ENCODE results near the gene LSP1.

LSP1 gene

GRCh38 chr11:1925373-1926155, 72.7 kb downstream of the LSP1 start:
- no peaks in the 10 kb centered on the region for H3K27me3 Mint-ChIP-seq
- peaks cover 4% of the 10 kb centered on the region for H3K4me1 Mint-ChIP-seq
- H3K4me3 Mint-ChIP-seq, result no peak overlapping the region

GRCh38 chr11:1926156-1927025, 73.5 kb downstream of the LSP1 start:
- Mint-ChIP-seq H3K4me3 (no peak overlapping the region), H3K9me3 (no peaks in the 10 kb centered on the region), H3K4me1 (peaks cover 5% of the 10 kb centered on the region), H3K27ac (no peak overlapping the region), H3K27me3 (no peaks in the 10 kb centered on the region), H3K36me3 (no peaks in the 10 kb centered on the region)

More at GRCh38 chr11:1925373-1926155, 72.7 kb downstream of the LSP1 start:
- H3K27ac Mint-ChIP-seq, result no peak overlapping the region
- no peaks in the 10 kb centered on the region for H3K9me3 Mint-ChIP-seq
- H3K36me3 Mint-ChIP-seq, result no peaks in the 10 kb centered on the region

GRCh38 chr11:1927026-1927847, 74.4 kb downstream of the LSP1 start:
- Mint-ChIP-seq H3K27me3 (no peaks in the 10 kb centered on the region), H3K4me3 (no peak overlapping the region), H3K9me3 (no peaks in the 10 kb centered on the region)

GRCh38 chr11:1927848-1928469, 75.1 kb downstream of the LSP1 start:
- Mint-ChIP-seq H3K4me1 (peaks cover 5% of the 10 kb centered on the region), H3K27me3 (no peaks in the 10 kb centered on the region), H3K36me3 (no peaks in the 10 kb centered on the region), H3K27ac (no peak overlapping the region), H3K4me3 (no peak overlapping the region), H3K9me3 (no peaks in the 10 kb centered on the region)

More at GRCh38 chr11:1927026-1927847, 74.4 kb downstream of the LSP1 start:
- no peak overlapping the region for H3K27ac Mint-ChIP-seq
- no peaks in the 10 kb centered on the region for H3K36me3 Mint-ChIP-seq
- H3K4me1 Mint-ChIP-seq, result peaks cover 5% of the 10 kb centered on the region

GRCh38 chr11:1928470-1928890, 75.6 kb downstream of the LSP1 start:
- Mint-ChIP-seq H3K4me3 (no peak overlapping the region), H3K27ac (no peak overlapping the region), H3K27me3 (no peaks in the 10 kb centered on the region), H3K36me3 (no peaks in the 10 kb centered on the region), H3K9me3 (no peaks in the 10 kb centered on the region), H3K4me1 (peaks cover 5% of the 10 kb centered on the region)

GRCh38 chr11:1928891-1929541, 76.1 kb downstream of the LSP1 start:
- no peak overlapping the region for H3K4me3 Mint-ChIP-seq
- H3K27ac Mint-ChIP-seq, result no peak overlapping the region
- no peaks in the 10 kb centered on the region for H3K36me3 Mint-ChIP-seq
- H3K9me3 Mint-ChIP-seq, result no peaks in the 10 kb centered on the region
- no peaks in the 10 kb centered on the region for H3K27me3 Mint-ChIP-seq
- peaks cover 5% of the 10 kb centered on the region for H3K4me1 Mint-ChIP-seq

- Mint-ChIP-seq H3K4me3 (no peak overlapping the region), H3K9me3 (no peaks in the 10 kb centered on the region), H3K4me1 (peaks cover 5% of the 10 kb centered on the region), H3K27ac (no peak overlapping the region), H3K27me3 (no peaks in the 10 kb centered on the region), H3K36me3 (no peaks in the 10 kb centered on the region)
These were observed 77.0 kb downstream of the LSP1 start for GRCh38 chr11:1929621-1930461.

- Mint-ChIP-seq H3K4me3 (no peak overlapping the region), H3K36me3 (no peaks in the 10 kb centered on the region), H3K4me1 (peaks cover 5% of the 10 kb centered on the region), H3K27ac (no peak overlapping the region), H3K27me3 (no peaks in the 10 kb centered on the region), H3K9me3 (no peaks in the 10 kb centered on the region)
These were observed 77.6 kb downstream of the LSP1 start for GRCh38 chr11:1930462-1930830.

- Mint-ChIP-seq H3K27ac (no peak overlapping the region), H3K36me3 (no peaks in the 10 kb centered on the region), H3K4me3 (no peak overlapping the region), H3K9me3 (no peaks in the 10 kb centered on the region), H3K27me3 (no peaks in the 10 kb centered on the region), H3K4me1 (peaks cover 5% of the 10 kb centered on the region)
These were observed 78.6 kb downstream of the LSP1 start for GRCh38 chr11:1931341-1932104.

- Mint-ChIP-seq H3K27me3 (no peaks in the 10 kb centered on the region), H3K27ac (no peak overlapping the region), H3K9me3 (no peaks in the 10 kb centered on the region), H3K4me1 (peaks cover 5% of the 10 kb centered on the region), H3K36me3 (no peaks in the 10 kb centered on the region), H3K4me3 (no peak overlapping the region)
These were observed 79.2 kb downstream of the LSP1 start for GRCh38 chr11:1932105-1932480.

- Mint-ChIP-seq H3K4me1 (peaks cover 5% of the 10 kb centered on the region), H3K27me3 (no peaks in the 10 kb centered on the region), H3K9me3 (no peaks in the 10 kb centered on the region), H3K27ac (no peak overlapping the region), H3K4me3 (no peak overlapping the region), H3K36me3 (no peaks in the 10 kb centered on the region)
These were observed 79.8 kb downstream of the LSP1 start for GRCh38 chr11:1932681-1933080.

GRCh38 chr11:1933416-1934334, 80.8 kb downstream of the LSP1 start:
- Mint-ChIP-seq H3K27ac (no peak overlapping the region), H3K9me3 (no peaks in the 10 kb centered on the region), H3K4me3 (no peak overlapping the region), H3K36me3 (no peaks in the 10 kb centered on the region), H3K27me3 (no peaks in the 10 kb centered on the region), H3K4me1 (peaks cover 5% of the 10 kb centered on the region)

Data from activated naive CD4-positive, alpha-beta T cell treated with anti-CD3 and anti-CD28 coated beads, Interleukin-2, amount 50 U/mL, for 24 hours (primary cell).